Left lung (tissue), 14 donors: Measurements from ENCODE around the gene VCX2. TPM values are rescaled to one million over a fixed set of nuclear protein-coding genes. Genes with fewer than 3 reads are reported as not detected.
"Not testable (repeated sequence)": the region's sequence is repeated elsewhere in the genome, so short reads cannot be mapped to it uniquely, and the experiment has no call there.

Source experiments
- ATAC-seq: fragments of 200-7000 bp; cut with Tn5 transposase; one replicate; pipeline ENCODE4 v1.9.1; 2020; ENCODE audit warnings: moderate library complexity
- DNase-seq, 4 donors: peaks; one replicate each; pipeline ENCODE4 v3.0.0-alpha.2; 2013 to 2020
- H3K27ac ChIP-seq, 2 donors: fragments of 200-600 bp; sonication (generic) in 1 of 2; one replicate each; pipeline versions ENCODE4 v1.5.0 to v1.8.0; 2020 to 2021
- H3K27me3 ChIP-seq, 2 donors: fragments of 200-600 bp; sonication (generic) in 1 of 2; one replicate each; pipeline versions ENCODE4 v1.5.0 to v1.8.0; 2020 to 2021
- H3K36me3 ChIP-seq, 2 donors: fragments of 200-600 bp; sonication (generic) in 1 of 2; one replicate each; pipeline versions ENCODE4 v1.5.0 to v1.8.0; 2020 to 2021
- H3K4me1 ChIP-seq, 2 donors: fragments of 200-600 bp; one replicate each; pipeline ENCODE4 v1.8.0; 2021
- H3K4me3 ChIP-seq, 2 donors: fragments of 200-600 bp; sonication (generic) in 1 of 2; one replicate each; pipeline versions ENCODE4 v1.5.0 to v1.8.0; 2020 to 2021; ENCODE audit warnings: mild to moderate bottlenecking in 1 of 2
- H3K9me3 ChIP-seq, 2 donors: fragments of 200-600 bp; sonication (generic) in 1 of 2; one replicate each; pipeline versions ENCODE4 v1.5.0 to v1.8.0; 2020 to 2021
- intact Hi-C, 2 donors: fragments of 100-400 bp; cut with DNase I; formaldehyde crosslinking; loops; one replicate each; pipeline versions ENCODE4 v1.11.2 to v1.14.2; 2022
- long read RNA-seq, 12 donors: library from polyadenylated mRNA in 2 of 12; unstranded in 2 of 12; transcript quantifications; one replicate each; pipeline ENCODE4 v2.0.0 and lab custom pipeline, GENCODE V29; 2019 to 2026
- polyA plus RNA-seq, 6 donors: library from polyadenylated mRNA; unstranded; fragments of 120-200 nt; gene quantifications; one replicate each; pipeline ENCODE4 v1.2.1, GENCODE V29; 2013; ENCODE audit not compliant: insufficient read length in 6 of 6
- total RNA-seq, 2 donors: library from RNA; stranded (reverse); fragmentation: NEBNext Ultra II Directional; extraction: Animal tissue kit (Norgen Biotek cat#: 25700); gene quantifications; one replicate each; pipeline ENCODE4 v1.2.1, GENCODE V29; 2021
- TF ChIP-seq, protein P1 (sequence below), 2 donors: fragments of 200-600 bp; sonication (generic) in 1 of 2; IDR thresholded peaks; one replicate each; pipeline versions ENCODE4 v1.5.0 to v1.8.0; 2021; ENCODE audit warnings: antibody characterized with exemption in 2 of 2
- donor health status: DM: no; HTN: yes; CAD: no.
- donor health status: DM: no; HTN: no; CAD: no.

Gene VCX2
- total RNA-seq (not detected), polyA plus RNA-seq (not detected)
- long read RNA-seq, donor 1, result 0 reads
- long read RNA-seq, donor 2, result 0 reads
- long read RNA-seq, donor 3, result 0 reads
- long read RNA-seq, donor 4, result 0 reads
- long read RNA-seq, donor 5, result 0 reads
- long read RNA-seq, donor 6, result 0 reads
- long read RNA-seq, donor 7, result 0 reads
- long read RNA-seq, donor 8, result 0 reads
- long read RNA-seq, donor 9, result 0 reads
- long read RNA-seq, donor 10, result 0 reads
- long read RNA-seq, donor 11, result 0 reads
- long read RNA-seq, donor 12, result 0 reads

DNA sequence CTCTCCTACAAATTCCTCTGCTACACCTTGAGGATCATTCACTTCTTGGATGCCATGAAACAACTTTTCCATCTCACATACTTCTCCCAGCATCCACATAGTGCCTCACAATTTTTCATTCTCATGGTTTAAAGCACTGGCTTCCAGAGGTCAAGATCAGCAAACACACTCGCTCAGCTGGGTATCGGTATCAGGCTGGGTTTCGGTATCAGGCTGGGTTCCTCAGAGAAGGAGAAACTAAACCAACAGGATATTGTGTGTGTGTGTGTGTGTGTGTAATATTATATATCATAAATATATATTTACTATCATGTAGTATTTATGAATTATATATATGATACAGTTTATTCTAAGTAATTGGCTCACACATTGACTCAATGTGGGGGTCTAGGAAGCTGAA, at the start of gene VCX2:
Gene VCX2 (minus strand): TSS at position 99 of the 400 bp plus-strand sequence. CDS start 624 bp downstream, outside the sequence.
- H3K36me3 ChIP-seq, ATAC-seq, H3K27ac ChIP-seq, H3K27me3 ChIP-seq, DNase-seq, intact Hi-C loops, H3K9me3 ChIP-seq, H3K4me1 ChIP-seq, H3K4me3 ChIP-seq: not testable (repeated sequence)

DNA sequence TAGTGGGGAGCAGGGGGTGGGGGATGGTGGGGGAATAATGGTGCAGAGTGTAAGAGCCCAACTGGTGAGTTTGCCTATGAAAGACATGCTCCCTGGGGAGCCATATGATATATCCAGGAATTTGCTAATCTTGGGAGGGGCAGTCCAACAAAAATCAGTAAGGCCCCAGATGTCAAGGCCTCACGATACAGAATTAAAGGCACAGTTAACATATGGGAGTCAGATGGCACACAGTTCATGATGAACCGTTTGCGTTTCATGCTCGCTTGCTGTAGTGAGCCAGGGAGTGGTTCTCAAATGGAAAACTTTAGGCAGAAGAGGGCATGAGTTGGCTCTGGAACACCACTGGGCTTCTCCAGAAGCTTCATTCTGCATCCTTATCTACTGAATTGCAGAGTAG, 33.9 kb upstream of the VCX2 start:
- DNase-seq (no peak), ATAC-seq (no peak)
- TF ChIP-seq, protein P1, sequence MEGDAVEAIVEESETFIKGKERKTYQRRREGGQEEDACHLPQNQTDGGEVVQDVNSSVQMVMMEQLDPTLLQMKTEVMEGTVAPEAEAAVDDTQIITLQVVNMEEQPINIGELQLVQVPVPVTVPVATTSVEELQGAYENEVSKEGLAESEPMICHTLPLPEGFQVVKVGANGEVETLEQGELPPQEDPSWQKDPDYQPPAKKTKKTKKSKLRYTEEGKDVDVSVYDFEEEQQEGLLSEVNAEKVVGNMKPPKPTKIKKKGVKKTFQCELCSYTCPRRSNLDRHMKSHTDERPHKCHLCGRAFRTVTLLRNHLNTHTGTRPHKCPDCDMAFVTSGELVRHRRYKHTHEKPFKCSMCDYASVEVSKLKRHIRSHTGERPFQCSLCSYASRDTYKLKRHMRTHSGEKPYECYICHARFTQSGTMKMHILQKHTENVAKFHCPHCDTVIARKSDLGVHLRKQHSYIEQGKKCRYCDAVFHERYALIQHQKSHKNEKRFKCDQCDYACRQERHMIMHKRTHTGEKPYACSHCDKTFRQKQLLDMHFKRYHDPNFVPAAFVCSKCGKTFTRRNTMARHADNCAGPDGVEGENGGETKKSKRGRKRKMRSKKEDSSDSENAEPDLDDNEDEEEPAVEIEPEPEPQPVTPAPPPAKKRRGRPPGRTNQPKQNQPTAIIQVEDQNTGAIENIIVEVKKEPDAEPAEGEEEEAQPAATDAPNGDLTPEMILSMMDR (IDR thresholded peaks at IDR 0.05), result no peak
- Histone ChIP-seq H3K27me3 (no peaks in the 10 kb centered on the region), H3K4me1 (no peaks in the 10 kb centered on the region), H3K9me3 (no peaks in the 10 kb centered on the region), H3K4me3 (no peak overlapping the region), H3K27ac (no peak overlapping the region), H3K36me3 (no peaks in the 10 kb centered on the region)
- intact Hi-C loops, result no loop called here

DNA sequence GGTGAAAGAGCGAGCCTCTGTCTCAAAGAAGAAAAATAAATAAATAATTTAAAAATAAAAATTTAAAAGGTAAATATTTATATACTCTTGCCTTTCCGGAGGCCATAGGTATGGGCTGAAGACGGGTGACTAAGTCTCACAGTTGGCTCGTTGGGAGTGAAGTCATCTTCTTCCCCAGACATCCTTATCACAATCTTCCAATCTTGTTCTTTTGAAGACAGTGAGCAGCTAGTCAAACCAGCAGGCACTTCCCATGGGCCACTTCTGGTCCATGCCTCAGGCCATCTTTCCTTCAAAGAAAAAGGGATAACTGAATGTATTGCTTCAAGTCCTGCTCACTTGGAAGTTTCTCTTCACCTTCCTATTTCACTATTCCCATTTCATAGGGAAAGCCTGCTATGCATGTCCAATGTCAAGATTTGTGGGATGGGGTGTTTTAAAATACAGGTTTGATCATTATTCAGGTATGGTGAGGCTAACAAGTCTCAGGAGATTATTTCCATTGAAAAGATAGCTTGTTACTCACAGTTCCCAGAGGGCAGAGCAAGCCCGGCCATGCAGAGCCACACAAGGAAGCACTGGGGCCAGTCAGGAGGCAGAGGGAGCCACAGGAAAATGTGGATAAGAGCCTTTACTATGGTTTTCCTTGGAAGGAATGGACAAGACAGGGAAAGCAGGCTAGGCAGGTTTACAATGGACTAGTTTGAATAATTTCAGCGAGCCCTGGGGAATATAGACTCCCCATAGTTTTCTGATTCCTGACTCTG, 33.3 kb upstream of the VCX2 start:
- ATAC-seq (no peak), DNase-seq (no peak)
- Histone ChIP-seq H3K27ac (no peak overlapping the region), H3K27me3 (no peaks in the 10 kb centered on the region), H3K36me3 (no peaks in the 10 kb centered on the region), H3K4me3 (no peak overlapping the region), H3K9me3 (no peaks in the 10 kb centered on the region), H3K4me1 (no peaks in the 10 kb centered on the region)
- TF ChIP-seq, protein P1 (IDR thresholded peaks at IDR 0.05), result no peak
- intact Hi-C loops, result no loop called here

DNA sequence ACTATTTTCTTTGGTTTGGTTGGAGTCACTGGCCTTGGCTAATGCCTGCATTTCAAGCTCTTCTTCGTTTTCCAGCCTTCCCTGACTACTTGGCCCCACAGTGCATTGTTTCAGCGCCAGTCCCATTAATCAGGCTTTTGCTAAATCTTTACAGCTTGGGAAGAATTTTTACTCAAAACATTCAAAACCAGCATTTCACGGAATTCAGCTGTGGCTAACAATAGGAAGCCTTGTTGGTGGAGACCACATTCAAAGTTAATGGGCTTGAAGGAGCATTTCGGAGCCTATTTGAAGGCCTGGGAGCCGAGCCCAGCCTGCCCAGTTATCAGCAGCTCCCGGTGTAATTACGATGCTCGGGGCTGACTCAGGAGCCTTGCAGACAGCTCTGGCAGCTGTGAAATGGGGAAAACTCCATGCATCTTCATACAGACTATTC, 30.8 kb upstream of the VCX2 start:
- DNase-seq (peak in 1 of 4 donors; percentile 47), ATAC-seq (peak; percentile 57)
- Histone ChIP-seq H3K4me3 (no peak overlapping the region), H3K27me3 (no peaks in the 10 kb centered on the region), H3K9me3 (no peaks in the 10 kb centered on the region), H3K27ac (no peak overlapping the region), H3K4me1 (no peaks in the 10 kb centered on the region), H3K36me3 (no peaks in the 10 kb centered on the region)
- TF ChIP-seq, protein P1 (IDR thresholded peaks at IDR 0.05), result no peak
- intact Hi-C loops, result no loop called here

DNA sequence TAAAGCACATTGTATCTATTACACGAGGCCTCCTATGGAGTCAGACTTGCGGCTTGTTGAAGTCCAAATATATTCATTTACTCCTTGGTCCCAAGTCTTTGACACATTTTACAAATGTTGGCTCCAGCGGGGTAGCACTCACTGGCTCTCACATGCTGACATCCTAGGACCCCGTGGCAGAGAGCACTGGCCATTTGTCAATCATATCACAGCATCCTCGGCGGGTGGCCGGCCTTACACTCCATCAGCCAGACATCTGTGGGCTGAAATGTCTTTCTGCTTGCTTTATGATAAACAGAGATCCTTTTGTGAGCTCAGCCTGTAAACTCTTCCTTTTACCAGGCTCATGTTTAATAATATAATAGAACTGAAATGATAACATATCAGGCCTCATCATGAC, 25.7 kb upstream of the VCX2 start:
- no peaks in the 10 kb centered on the region for H3K9me3 ChIP-seq
- H3K4me3 ChIP-seq, result no peak overlapping the region
- intact Hi-C loops, result no loop called here
- H3K27ac ChIP-seq, result no peak overlapping the region
- no peaks in the 10 kb centered on the region for H3K27me3 ChIP-seq
- ATAC-seq (no peak), DNase-seq (no peak)
- TF ChIP-seq, protein P1 (IDR thresholded peaks at IDR 0.05), result no peak
- H3K4me1 ChIP-seq, result no peaks in the 10 kb centered on the region
- H3K36me3 ChIP-seq, result no peaks in the 10 kb centered on the region
